Prostate gland (tissue), 2 donors: ENCODE results near the gene MYOZ2. TPM values are rescaled to one million over a fixed set of nuclear protein-coding genes. Genes with fewer than 3 reads are reported as not detected.
"Not testable (repeated sequence)": the region's sequence is repeated elsewhere in the genome, so short reads cannot be mapped to it uniquely, and the experiment has no call there.

Source experiments
- DNase-seq: peaks from one replicate; pipeline ENCODE4 v3.0.0-alpha.2; 2019; ENCODE audit warnings: low spot score
- H3K27ac ChIP-seq, 2 donors: fragments of 200-600 bp; sonication (generic); 2 replicates each; pipeline ENCODE4 v1.5.1; 2017 to 2019
- H3K27me3 ChIP-seq: fragments of 200-600 bp; sonication (generic); replicated peaks from 2 replicates; pipeline ENCODE4 v1.5.1; 2019; ENCODE audit not compliant: insufficient read depth
- H3K36me3 ChIP-seq, 2 donors: fragments of 200-600 bp; sonication (generic); 1 replicate in 1 of 2; 2 replicates in 1 of 2; pipeline versions ENCODE4 v1.5.1 to v1.8.1; 2017 to 2019
- H3K4me1 ChIP-seq: fragments of 200-600 bp; sonication (generic); replicated peaks from 2 replicates; pipeline ENCODE4 v1.5.1; 2019
- H3K4me3 ChIP-seq, 2 donors: fragments of 200-600 bp; sonication (generic); 2 replicates each; pipeline ENCODE4 v1.5.1; 2017 to 2019
- H3K9me3 ChIP-seq: fragments of 200-600 bp; sonication (generic); 2 replicates; pipeline ENCODE4 v1.5.1; 2017
- POLR2A ChIP-seq: fragments of 450-650 bp; IDR thresholded peaks from one replicate; pipeline ENCODE4 v1.6.1; 2016; ENCODE audit warnings: antibody characterized with exemption, mild to moderate bottlenecking
- POLR2AphosphoS5 ChIP-seq: sonication (generic); formaldehyde crosslinking; IDR thresholded peaks from one replicate; pipeline ENCODE4 v1.6.1; 2017; ENCODE audit warnings: antibody characterized with exemption
- WGBS: methylation state at CpG from one replicate; pipeline ENCODE4 v1.1.5; 2018; 5-methylcytosine and 5-hydroxymethylcytosine counted together
- intact Hi-C: fragments of 100-400 bp; cut with DNase I; formaldehyde crosslinking; loops from one replicate; pipeline ENCODE4 v1.14.2; 2022
- total RNA-seq, 2 donors: library from RNA; depleted of rRNA; stranded (reverse); fragments of >200 nt; gene quantifications; one replicate each; pipeline ENCODE4 v1.1.0, GENCODE V29; 2016
- TF ChIP-seq, protein P1 (sequence below), 4 experiments: fragments of 200-600 bp in 2 of 4; fragments of 450-650 bp in 2 of 4; sonication (generic) in 2 of 4; IDR thresholded peaks; 1 replicate in 3 of 4; 2 replicates in 1 of 4; pipeline ENCODE4 v1.5.1; 2016 to 2019; ENCODE audit warnings: antibody characterized with exemption in 4 of 4, mild to moderate bottlenecking in 2 of 4, moderate library complexity in 2 of 4

The MYOZ2 gene
- total RNA-seq, 2 donors from 2014 or later = 2.1 to 5.5 TPM

DNA sequence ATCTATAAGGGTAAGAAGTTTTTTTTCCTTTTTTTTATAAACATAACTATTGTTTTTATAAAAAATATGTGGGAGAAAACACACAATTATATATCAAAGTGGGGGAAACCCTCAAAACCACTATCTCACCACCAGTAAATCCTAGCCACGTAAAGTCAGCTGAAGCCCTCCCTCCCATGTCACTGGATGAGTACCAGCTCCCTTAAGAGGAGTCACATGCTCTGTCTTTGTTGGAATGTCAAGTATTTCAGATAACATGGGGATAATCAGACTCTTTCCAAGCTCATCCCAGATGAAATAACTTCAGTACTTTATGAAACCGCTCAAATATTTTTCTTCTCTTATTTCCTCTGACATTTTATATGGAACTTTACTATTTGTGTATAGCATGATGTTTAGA lies 2.4 kb downstream of the MYOZ2 start:
- TF ChIP-seq POLR2A = no peak
- intact Hi-C loops = no loop called here
- Histone ChIP-seq H3K27me3 (no peaks in the 10 kb centered on the region), H3K4me1 (no peaks in the 10 kb centered on the region), H3K9me3 (no peaks in the 10 kb centered on the region), H3K36me3 (no peaks in the 10 kb centered on the region), H3K27ac (no peak overlapping the region), H3K4me3 (no peak overlapping the region)
- DNase-seq = no peak
- 56% methylated on average over 2 of the region's 2 CpGs for WGBS

DNA sequence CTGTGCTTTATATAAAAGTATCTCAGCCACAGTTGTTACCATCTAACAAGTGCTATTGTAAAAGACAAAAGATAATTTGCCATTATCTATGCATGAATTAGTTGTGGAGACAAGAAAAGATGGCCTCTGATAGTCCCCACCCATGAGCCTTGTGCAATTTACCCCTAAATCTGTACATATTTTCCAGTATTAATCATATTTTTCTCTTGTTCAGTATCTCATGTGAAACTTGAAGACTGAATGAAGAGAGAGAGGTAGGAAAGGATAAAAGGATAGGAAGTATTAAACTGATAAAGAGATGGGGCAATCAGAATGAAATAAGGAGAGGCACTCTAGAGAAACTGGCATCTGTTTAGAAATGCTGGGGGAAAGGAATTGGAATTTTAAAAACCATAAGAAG lies 3.7 kb downstream of the MYOZ2 start:
- no peaks in the 10 kb centered on the region for H3K27me3 ChIP-seq
- no peaks in the 10 kb centered on the region for H3K4me1 ChIP-seq
- no peaks in the 10 kb centered on the region for H3K36me3 ChIP-seq
- H3K4me3 ChIP-seq = no peak overlapping the region
- DNase-seq = no peak
- no peaks in the 10 kb centered on the region for H3K9me3 ChIP-seq
- no peak for TF ChIP-seq POLR2A
- no peak for TF ChIP-seq POLR2AphosphoS5
- TF ChIP-seq, protein P1, sequence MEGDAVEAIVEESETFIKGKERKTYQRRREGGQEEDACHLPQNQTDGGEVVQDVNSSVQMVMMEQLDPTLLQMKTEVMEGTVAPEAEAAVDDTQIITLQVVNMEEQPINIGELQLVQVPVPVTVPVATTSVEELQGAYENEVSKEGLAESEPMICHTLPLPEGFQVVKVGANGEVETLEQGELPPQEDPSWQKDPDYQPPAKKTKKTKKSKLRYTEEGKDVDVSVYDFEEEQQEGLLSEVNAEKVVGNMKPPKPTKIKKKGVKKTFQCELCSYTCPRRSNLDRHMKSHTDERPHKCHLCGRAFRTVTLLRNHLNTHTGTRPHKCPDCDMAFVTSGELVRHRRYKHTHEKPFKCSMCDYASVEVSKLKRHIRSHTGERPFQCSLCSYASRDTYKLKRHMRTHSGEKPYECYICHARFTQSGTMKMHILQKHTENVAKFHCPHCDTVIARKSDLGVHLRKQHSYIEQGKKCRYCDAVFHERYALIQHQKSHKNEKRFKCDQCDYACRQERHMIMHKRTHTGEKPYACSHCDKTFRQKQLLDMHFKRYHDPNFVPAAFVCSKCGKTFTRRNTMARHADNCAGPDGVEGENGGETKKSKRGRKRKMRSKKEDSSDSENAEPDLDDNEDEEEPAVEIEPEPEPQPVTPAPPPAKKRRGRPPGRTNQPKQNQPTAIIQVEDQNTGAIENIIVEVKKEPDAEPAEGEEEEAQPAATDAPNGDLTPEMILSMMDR (IDR thresholded peaks at IDR 0.05) = no peak
- intact Hi-C loops = no loop called here
- no peak overlapping the region for H3K27ac ChIP-seq

DNA sequence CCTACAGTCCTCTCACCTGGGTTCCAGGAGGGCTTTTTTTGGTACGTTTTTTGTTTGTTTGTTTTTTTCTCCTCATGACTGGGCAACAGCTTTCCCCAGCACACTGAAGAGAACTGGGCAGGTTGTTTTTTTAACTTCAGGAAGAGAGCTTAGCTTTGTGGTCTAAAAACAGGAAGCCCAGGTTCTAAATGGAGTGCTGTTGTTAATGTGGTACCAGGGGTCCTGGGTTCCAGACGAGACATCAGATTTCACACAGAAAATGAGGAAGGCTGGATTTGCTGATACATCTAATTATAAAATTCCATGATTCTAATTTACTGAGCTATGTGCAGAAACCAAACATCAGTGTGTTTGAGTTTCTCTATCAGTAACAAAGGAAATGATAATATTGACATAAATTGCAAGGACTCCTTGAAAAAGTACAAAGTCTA lies 4.2 kb downstream of the MYOZ2 start:
- H3K4me1 ChIP-seq = no peaks in the 10 kb centered on the region
- WGBS = 42% methylated on average over 2 of the region's 2 CpGs
- H3K27me3 ChIP-seq = no peaks in the 10 kb centered on the region
- no peak overlapping the region for H3K27ac ChIP-seq
- TF ChIP-seq, protein P1 (IDR thresholded peaks at IDR 0.05) = no peak
- TF ChIP-seq POLR2A (no peak), POLR2AphosphoS5 (no peak)
- intact Hi-C loops = no loop called here
- H3K9me3 ChIP-seq = no peaks in the 10 kb centered on the region
- no peaks in the 10 kb centered on the region for H3K36me3 ChIP-seq
- no peak for DNase-seq
- H3K4me3 ChIP-seq = no peak overlapping the region

- H3K27me3 ChIP-seq, H3K27ac ChIP-seq, H3K4me1 ChIP-seq, H3K36me3 ChIP-seq, intact Hi-C loops, DNase-seq, H3K9me3 ChIP-seq, H3K4me3 ChIP-seq: not testable (repeated sequence)
- 95% methylated on average over 4 of the region's 4 CpGs for WGBS
Measured at GRCh38 chr4:119141283-119141682, 5.7 kb downstream of the MYOZ2 start.

DNA sequence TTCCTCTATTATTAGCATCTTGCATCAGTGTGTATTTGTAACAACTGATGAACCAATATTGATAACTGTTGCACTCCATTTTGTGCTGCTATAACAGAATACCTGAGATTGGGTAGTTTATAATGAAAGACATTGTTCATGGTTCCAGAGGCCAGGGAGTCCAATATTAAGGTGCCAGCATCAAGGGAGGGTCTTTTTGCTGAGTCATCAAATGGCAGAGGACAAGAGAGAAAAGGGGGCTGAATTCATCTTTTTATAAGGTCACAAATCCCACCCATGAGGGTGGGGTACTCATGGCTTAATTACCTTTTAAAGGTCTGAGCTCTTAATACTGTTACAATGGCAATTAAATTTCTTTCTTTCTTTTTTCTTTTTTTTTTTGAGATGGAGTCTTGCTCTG lies 7.2 kb downstream of the MYOZ2 start:
- no peaks in the 10 kb centered on the region for H3K9me3 ChIP-seq

DNA sequence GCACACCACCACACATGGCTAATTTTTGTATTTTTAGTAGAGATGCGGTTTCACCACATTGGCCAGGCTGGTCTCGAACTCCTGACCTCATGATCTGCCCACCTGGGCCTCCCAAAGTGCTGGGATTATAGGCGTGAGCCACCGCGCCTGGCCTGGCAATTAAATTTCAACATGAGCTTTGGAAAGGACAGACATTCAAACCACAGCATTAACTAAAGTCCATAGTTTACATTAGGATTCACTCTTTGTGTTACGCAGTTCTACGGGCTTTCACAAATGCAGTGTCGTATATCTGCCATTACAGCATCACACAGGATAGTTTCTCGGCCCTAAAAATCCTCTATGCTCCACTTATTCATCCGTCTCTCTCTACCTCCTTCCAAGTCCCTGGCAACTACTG lies 7.7 kb downstream of the MYOZ2 start:
- H3K4me3 ChIP-seq, H3K36me3 ChIP-seq, H3K27me3 ChIP-seq, H3K9me3 ChIP-seq, DNase-seq, H3K27ac ChIP-seq, H3K4me1 ChIP-seq, intact Hi-C loops: not testable (repeated sequence)
- WGBS = 93% methylated on average over 10 of the region's 10 CpGs

More for the DNA sequence above, 7.2 kb downstream of the MYOZ2 start:
- Histone ChIP-seq H3K27ac (no peak overlapping the region), H3K27me3 (no peaks in the 10 kb centered on the region), H3K4me3 (no peak overlapping the region), H3K4me1 (no peaks in the 10 kb centered on the region), H3K36me3 (no peaks in the 10 kb centered on the region)
- DNase-seq = no peak
- TF ChIP-seq POLR2A = no peak
- TF ChIP-seq POLR2AphosphoS5 = no peak
- TF ChIP-seq, protein P1 (IDR thresholded peaks at IDR 0.05) = no peak
- intact Hi-C loops = no loop called here
